Ishikawa (cell line): Measurements from ENCODE around the gene ROR1.

ENCODE experiments used
- CREB1 ChIP-seq: IDR thresholded peaks from 2 replicates; pipeline ENCODE4 v1.6.1; 2012; ENCODE audit warnings: low read depth
- EP300 ChIP-seq: IDR thresholded peaks from 2 replicates; pipeline ENCODE4 v1.6.1; 2012; ENCODE audit warnings: borderline replicate concordance
- RAD21 ChIP-seq: IDR thresholded peaks from 2 replicates; pipeline ENCODE4 v1.6.1; 2012; ENCODE audit warnings: low read depth
- TAF1 ChIP-seq: IDR thresholded peaks from 2 replicates; pipeline ENCODE4 v1.6.1; 2012; ENCODE audit warnings: low read depth, mild to moderate bottlenecking
- TCF12 ChIP-seq: IDR thresholded peaks from 2 replicates; pipeline ENCODE4 v1.6.1; 2012; ENCODE audit warnings: low read depth
- YY1 ChIP-seq: IDR thresholded peaks from 2 replicates; pipeline ENCODE4 v1.6.1; 2012; ENCODE audit warnings: low read depth
- ZBTB7A ChIP-seq: IDR thresholded peaks from 2 replicates; pipeline ENCODE4 v1.6.1; 2012; ENCODE audit warnings: low read depth
- TF ChIP-seq, protein P1 (sequence below): IDR thresholded peaks from 2 replicates; pipeline ENCODE4 v1.6.1; 2012
- TF ChIP-seq, protein P2 (sequence below): IDR thresholded peaks from 2 replicates; pipeline ENCODE4 v1.6.1; 2012; ENCODE audit warnings: low read depth, mild to moderate bottlenecking
- TF ChIP-seq, protein P3 (sequence below): IDR thresholded peaks from 2 replicates; pipeline ENCODE4 v1.6.1; 2012

DNA sequence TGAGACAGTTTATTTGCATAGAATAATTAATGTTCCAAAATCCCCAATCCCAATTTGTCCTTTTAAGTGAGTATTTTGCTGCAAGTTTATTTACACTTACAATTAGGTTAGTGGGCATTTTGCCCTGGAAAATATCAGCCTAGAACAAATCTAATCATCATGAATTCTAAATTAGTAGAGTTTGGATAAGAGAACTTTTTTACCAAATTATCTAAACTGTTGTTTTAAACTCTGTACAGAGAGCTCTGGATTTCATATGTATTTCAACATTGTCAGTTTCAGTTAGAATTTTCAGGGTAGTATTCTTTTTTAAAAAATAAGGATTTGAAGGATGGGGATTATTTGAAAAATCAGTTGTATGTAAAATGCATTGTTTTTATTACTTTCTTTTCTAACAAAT lies 401.8 kb downstream of the ROR1 start:
- no peak for TF ChIP-seq EP300
- no peak for TF ChIP-seq YY1
- no peak for TF ChIP-seq CREB1
- TF ChIP-seq, protein P1, sequence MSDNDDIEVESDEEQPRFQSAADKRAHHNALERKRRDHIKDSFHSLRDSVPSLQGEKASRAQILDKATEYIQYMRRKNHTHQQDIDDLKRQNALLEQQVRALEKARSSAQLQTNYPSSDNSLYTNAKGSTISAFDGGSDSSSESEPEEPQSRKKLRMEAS, result no peak
- TF ChIP-seq, protein P2, sequence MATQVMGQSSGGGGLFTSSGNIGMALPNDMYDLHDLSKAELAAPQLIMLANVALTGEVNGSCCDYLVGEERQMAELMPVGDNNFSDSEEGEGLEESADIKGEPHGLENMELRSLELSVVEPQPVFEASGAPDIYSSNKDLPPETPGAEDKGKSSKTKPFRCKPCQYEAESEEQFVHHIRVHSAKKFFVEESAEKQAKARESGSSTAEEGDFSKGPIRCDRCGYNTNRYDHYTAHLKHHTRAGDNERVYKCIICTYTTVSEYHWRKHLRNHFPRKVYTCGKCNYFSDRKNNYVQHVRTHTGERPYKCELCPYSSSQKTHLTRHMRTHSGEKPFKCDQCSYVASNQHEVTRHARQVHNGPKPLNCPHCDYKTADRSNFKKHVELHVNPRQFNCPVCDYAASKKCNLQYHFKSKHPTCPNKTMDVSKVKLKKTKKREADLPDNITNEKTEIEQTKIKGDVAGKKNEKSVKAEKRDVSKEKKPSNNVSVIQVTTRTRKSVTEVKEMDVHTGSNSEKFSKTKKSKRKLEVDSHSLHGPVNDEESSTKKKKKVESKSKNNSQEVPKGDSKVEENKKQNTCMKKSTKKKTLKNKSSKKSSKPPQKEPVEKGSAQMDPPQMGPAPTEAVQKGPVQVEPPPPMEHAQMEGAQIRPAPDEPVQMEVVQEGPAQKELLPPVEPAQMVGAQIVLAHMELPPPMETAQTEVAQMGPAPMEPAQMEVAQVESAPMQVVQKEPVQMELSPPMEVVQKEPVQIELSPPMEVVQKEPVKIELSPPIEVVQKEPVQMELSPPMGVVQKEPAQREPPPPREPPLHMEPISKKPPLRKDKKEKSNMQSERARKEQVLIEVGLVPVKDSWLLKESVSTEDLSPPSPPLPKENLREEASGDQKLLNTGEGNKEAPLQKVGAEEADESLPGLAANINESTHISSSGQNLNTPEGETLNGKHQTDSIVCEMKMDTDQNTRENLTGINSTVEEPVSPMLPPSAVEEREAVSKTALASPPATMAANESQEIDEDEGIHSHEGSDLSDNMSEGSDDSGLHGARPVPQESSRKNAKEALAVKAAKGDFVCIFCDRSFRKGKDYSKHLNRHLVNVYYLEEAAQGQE, result no peak
- TF ChIP-seq RAD21, result no peak
- TF ChIP-seq TAF1, result no peak
- TF ChIP-seq, protein P3, sequence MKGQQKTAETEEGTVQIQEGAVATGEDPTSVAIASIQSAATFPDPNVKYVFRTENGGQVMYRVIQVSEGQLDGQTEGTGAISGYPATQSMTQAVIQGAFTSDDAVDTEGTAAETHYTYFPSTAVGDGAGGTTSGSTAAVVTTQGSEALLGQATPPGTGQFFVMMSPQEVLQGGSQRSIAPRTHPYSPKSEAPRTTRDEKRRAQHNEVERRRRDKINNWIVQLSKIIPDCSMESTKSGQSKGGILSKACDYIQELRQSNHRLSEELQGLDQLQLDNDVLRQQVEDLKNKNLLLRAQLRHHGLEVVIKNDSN, result no peak
- TF ChIP-seq ZBTB7A, result no peak
- no peak for TF ChIP-seq TCF12
